ENCODE results near the gene GID8. TPM values are rescaled to one million over a fixed set of nuclear protein-coding genes. Genes with fewer than 3 reads are reported as not detected.

GID8 gene
- total and polyA plus RNA-seq, 7 donors = 17.4 to 36.5 (median 25.9) TPM

DNA sequence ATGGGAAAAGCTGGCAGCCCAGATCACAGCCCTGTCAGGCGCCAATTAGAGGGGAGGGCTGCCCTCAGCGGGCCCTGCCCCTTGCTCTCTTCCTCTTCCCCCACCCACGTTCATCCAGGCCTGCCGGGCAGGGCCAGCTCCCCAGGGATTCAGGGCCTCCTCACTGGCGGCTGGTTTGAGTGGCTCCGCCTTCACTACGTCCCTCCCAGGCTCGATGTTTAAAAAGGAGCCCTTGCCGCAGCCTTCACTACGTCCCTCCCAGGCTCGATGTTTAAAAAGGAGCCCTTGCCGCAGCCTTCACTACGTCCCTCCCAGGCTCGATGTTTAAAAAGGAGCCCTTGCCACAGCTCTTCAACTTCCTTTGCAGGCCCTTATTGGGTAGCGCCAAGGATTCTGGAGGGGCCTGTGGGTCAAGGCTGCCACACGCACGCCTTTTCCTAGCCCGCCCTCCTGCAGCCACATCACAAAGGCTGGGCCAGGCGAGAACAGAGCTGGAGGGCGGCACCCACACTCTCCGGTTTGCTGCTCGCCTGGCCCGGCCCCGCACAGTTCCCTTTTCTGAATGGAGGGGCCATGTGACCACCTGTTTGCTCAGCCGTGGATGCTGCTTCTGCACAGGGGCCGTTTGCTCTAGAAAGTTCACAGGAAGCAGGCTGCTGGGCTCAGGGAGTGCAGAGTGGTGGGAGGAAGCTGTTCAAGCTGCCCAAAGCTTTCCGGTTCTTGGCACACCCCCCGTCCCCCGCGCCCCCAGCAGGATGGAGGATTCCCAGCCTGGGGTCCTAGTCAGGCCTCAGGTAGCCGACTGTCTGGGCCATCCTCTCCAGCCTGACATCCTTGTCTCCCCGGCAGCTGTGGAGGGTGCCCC lies 16.1 kb downstream of the GID8 start:
- WGBS, 2 donors = 4 to 8% methylated on average over 32 of the region's 32 CpGs
- Histone ChIP-seq H3K27me3 (no peaks in the 10 kb centered on the region), H3K4me1 (peaks cover 0 to 32% (median 30%) of the 10 kb centered on the region in 4 donors), H3K27ac (peak overlapping the region; percentile 86 to 97 (median 90)), H3K36me3 (peaks cover 5 to 18% (median 11%) of the 10 kb centered on the region in 4 donors), H3K9me3 (no peaks in the 10 kb centered on the region), H3K4me3 (peak overlapping the region; percentile 6 to 50 (median 32))
- TF ChIP-seq POLR2A (IDR thresholded peaks at IDR 0.05) = no peak
- TF ChIP-seq EP300 (IDR thresholded peaks at IDR 0.05) = no peak
- TF ChIP-seq, protein P1, sequence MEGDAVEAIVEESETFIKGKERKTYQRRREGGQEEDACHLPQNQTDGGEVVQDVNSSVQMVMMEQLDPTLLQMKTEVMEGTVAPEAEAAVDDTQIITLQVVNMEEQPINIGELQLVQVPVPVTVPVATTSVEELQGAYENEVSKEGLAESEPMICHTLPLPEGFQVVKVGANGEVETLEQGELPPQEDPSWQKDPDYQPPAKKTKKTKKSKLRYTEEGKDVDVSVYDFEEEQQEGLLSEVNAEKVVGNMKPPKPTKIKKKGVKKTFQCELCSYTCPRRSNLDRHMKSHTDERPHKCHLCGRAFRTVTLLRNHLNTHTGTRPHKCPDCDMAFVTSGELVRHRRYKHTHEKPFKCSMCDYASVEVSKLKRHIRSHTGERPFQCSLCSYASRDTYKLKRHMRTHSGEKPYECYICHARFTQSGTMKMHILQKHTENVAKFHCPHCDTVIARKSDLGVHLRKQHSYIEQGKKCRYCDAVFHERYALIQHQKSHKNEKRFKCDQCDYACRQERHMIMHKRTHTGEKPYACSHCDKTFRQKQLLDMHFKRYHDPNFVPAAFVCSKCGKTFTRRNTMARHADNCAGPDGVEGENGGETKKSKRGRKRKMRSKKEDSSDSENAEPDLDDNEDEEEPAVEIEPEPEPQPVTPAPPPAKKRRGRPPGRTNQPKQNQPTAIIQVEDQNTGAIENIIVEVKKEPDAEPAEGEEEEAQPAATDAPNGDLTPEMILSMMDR (IDR thresholded peaks at IDR 0.05) = no peak
- peak in 3 of 4 donors; percentile 13 to 68 (median 23) for TF ChIP-seq POLR2AphosphoS5 (IDR thresholded peaks at IDR 0.05)
- DNase-seq = peak; percentile 94
- intact Hi-C loops (cut with DNase I) = loop anchor here (5.0 to 10.0 kb wide), 2 partner anchors 77 to 261 kb away; partner anchors contain the start of gene YTHDF1

DNA sequence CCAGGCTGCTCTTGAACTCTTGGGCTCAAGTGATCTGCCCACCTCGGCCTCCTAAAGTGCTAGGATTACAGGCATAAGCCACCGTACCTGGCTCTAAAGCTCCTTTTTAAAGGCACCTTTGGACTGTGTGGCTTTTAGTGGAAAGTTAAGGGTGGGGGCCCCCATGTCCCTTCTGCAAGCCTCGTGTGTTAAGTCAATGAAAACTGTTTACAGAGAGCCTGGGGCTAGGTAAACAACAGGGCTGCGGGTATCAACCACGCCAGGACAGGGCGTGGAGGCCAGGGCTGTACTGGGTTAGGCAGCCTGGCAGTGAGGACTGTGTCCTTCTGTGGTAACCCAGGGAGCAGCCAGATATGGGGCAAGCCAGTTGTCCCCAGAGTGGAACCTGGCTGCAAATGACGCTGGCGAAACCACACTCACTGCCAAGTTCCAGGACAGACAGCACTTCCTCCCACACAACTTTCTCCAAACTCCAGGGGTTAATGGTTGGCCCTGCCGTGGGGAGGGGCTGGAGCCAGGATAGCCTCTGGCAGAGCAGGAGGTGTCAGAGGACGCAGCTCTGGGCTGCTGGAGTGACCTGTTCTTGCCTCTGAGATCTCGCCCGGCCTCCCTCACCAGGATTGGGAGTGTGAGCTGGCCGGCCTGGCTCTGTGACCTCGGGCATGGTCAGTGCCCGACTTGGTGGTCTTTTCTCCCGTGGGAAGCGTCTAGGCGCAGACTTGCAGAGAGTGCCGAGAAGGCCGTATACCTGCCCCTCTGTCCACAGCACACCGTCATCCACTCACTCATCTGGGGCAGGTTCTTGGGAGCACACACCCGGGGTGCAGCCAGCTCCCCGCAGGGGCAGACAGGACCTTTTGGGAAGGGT lies 17.8 kb downstream of the GID8 start:
- 47 to 75% methylated on average over 23 of the region's 23 CpGs for whole genome bisulfite sequencing, 2 donors
- intact Hi-C loops (cut with DNase I) = loop anchor here (10.0 kb wide), 1 partner anchor 259 kb away; the partner anchor contains the start of gene YTHDF1
- no peaks in the 10 kb centered on the region for H3K27me3 ChIP-seq
- H3K9me3 ChIP-seq = no peaks in the 10 kb centered on the region
- H3K27ac ChIP-seq = no peak overlapping the region
- H3K4me1 ChIP-seq = peaks cover 0 to 32% (median 30%) of the 10 kb centered on the region in 4 donors
- TF ChIP-seq EP300 (IDR thresholded peaks at IDR 0.05) = no peak
- TF ChIP-seq, protein P1 (IDR thresholded peaks at IDR 0.05) = no peak
- TF ChIP-seq POLR2AphosphoS5 (IDR thresholded peaks at IDR 0.05) = no peak
- no peak for TF ChIP-seq POLR2A (IDR thresholded peaks at IDR 0.05)
- no peak for DNase-seq
- peaks cover 0 to 1% (median under 1%) of the 10 kb centered on the region in 4 donors for H3K36me3 ChIP-seq
- no peak overlapping the region for H3K4me3 ChIP-seq

GRCh38 chr20:62956387-62957135 lies 18.6 kb downstream of the GID8 start:
- Histone ChIP-seq H3K9me3 (no peaks in the 10 kb centered on the region), H3K27ac (no peak overlapping the region), H3K27me3 (no peaks in the 10 kb centered on the region), H3K4me3 (no peak overlapping the region), H3K4me1 (peaks cover 0 to 32% (median 30%) of the 10 kb centered on the region in 4 donors), H3K36me3 (no peaks in the 10 kb centered on the region)
- WGBS, 2 donors = 93 to 95% methylated on average over 25 of the region's 25 CpGs
- intact Hi-C loops (cut with DNase I) = loop anchor here (10.0 kb wide), 1 partner anchor 258 kb away; the partner anchor contains the start of gene YTHDF1
- no peak for TF ChIP-seq POLR2A (IDR thresholded peaks at IDR 0.05)
- no peak for DNase-seq

DNA sequence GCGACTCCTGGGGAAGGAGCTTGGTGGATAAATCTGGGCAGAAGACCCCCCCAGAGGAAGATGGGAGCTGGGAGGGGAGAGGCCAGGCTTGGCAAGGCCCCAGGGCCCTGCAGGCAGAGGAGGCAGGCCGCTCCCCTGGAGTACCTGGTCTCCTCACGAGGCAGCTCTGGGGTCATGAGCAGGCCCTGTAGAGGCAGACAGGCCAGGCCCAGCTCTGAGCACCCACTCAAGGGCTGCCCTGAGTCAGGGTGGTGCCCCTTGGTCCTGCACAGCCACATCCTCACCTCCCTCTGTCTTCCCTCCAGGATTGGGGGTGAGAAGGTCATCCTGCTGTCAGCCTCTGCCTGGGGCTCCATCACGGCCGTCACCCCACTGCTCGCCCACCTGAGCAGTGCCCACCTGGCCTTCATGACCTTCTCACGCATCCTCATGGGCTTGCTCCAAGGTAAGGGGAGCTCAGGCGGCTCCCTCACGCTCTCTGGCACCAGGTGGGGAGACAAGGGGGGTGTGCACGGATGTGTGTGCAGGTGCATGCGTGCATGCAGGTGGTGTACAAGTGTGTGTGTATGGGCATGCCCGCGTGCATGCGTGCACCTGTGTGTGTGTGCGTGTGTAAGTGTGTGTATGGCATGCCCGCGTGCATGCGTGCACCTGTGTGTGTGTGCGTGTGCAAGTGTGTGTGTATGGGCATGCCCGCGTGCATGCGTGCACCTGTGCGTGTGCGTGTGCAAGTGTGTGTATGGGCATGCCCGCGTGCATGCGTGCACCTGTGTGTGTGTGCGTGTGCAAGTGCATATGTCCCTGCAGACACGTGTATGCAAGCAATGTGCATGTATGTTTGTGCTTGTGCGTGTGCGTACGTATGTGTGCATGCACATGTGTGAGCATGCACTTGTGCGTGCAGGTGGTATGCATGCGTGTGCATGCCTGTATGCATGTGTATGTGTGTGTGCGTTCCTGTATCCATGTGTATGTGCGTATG lies 19.5 kb downstream of the GID8 start:
- H3K27me3 ChIP-seq = no peaks in the 10 kb centered on the region
- no peak for DNase-seq
- no peak for TF ChIP-seq POLR2AphosphoS5 (IDR thresholded peaks at IDR 0.05)
- TF ChIP-seq POLR2A (IDR thresholded peaks at IDR 0.05) = no peak
- TF ChIP-seq, protein P1 (IDR thresholded peaks at IDR 0.05) = no peak
- no peak for TF ChIP-seq EP300 (IDR thresholded peaks at IDR 0.05)
- H3K36me3 ChIP-seq = no peaks in the 10 kb centered on the region
- H3K27ac ChIP-seq = no peak overlapping the region
- 96 to 97% methylated on average over 36 of the region's 36 CpGs for WGBS, 2 donors
- no peak overlapping the region for H3K4me3 ChIP-seq
- intact Hi-C loops (cut with DNase I) = loop anchor here (10.0 kb wide), 1 partner anchor 257 kb away; the partner anchor contains the start of gene YTHDF1
- peaks cover 0 to 24% (median 24%) of the 10 kb centered on the region in 4 donors for H3K4me1 ChIP-seq
- H3K9me3 ChIP-seq = no peaks in the 10 kb centered on the region
